HEK293 (cell line): ENCODE measurements around the gene REC8.

Experiments
- BCL11A ChIP-seq: fragments of 450-650 bp; formaldehyde crosslinking; IDR thresholded peaks from 2 replicates; pipeline ENCODE4 v1.5.1; 2016; ENCODE audit warnings: low read depth, missing biosample characterization, missing genetic modification characterization
- FEZF1 ChIP-seq: fragments of 450-650 bp; formaldehyde crosslinking; IDR thresholded peaks from 2 replicates; pipeline ENCODE4 v1.5.1; 2016; ENCODE audit warnings: missing biosample characterization, missing genetic modification characterization
- GLI2 ChIP-seq: fragments of 450-650 bp; formaldehyde crosslinking; IDR thresholded peaks from 2 replicates; pipeline ENCODE4; 2017; ENCODE audit warnings: missing biosample characterization, missing genetic modification characterization, low read depth, borderline replicate concordance
- KLF16 ChIP-seq: fragments of 450-650 bp; formaldehyde crosslinking; IDR thresholded peaks from 2 replicates; pipeline ENCODE4 v1.5.1; 2017; ENCODE audit warnings: missing biosample characterization, missing genetic modification characterization
- MZF1 ChIP-seq: fragments of 450-650 bp; formaldehyde crosslinking; IDR thresholded peaks from 2 replicates; pipeline ENCODE4 v1.5.1; 2017; ENCODE audit warnings: missing biosample characterization, missing genetic modification characterization, borderline replicate concordance
- OSR2 ChIP-seq: fragments of 450-650 bp; formaldehyde crosslinking; IDR thresholded peaks from 2 replicates; pipeline ENCODE4 v1.5.1; 2016; ENCODE audit warnings: missing biosample characterization, missing genetic modification characterization
- RBAK ChIP-seq: fragments of 450-650 bp; formaldehyde crosslinking; IDR thresholded peaks from 2 replicates; pipeline ENCODE4 v1.5.1; 2016; ENCODE audit warnings: missing biosample characterization, missing genetic modification characterization
- ZBTB17 ChIP-seq: fragments of 450-650 bp; formaldehyde crosslinking; IDR thresholded peaks from 2 replicates; pipeline ENCODE4 v1.5.1; 2016; ENCODE audit warnings: missing biosample characterization, missing genetic modification characterization
- ZBTB20 ChIP-seq: fragments of 450-650 bp; formaldehyde crosslinking; IDR thresholded peaks from 2 replicates; pipeline ENCODE4 v1.5.1; 2016; ENCODE audit warnings: missing biosample characterization, missing genetic modification characterization
- ZBTB21 ChIP-seq: fragments of 450-650 bp; formaldehyde crosslinking; IDR thresholded peaks from 2 replicates; pipeline ENCODE4 v1.5.1; 2017; ENCODE audit warnings: missing biosample characterization, missing genetic modification characterization
- ZFHX2 ChIP-seq: fragments of 450-650 bp; formaldehyde crosslinking; conservative IDR thresholded peaks from 2 replicates; pipeline ENCODE4 v1.5.1; 2016; ENCODE audit warnings: missing biosample characterization, missing genetic modification characterization
- ZFP69B ChIP-seq: fragments of 450-650 bp; formaldehyde crosslinking; IDR thresholded peaks from 2 replicates; pipeline ENCODE4 v1.5.1; 2016; ENCODE audit warnings: missing biosample characterization, missing genetic modification characterization
- ZNF175 ChIP-seq: fragments of 450-650 bp; formaldehyde crosslinking; IDR thresholded peaks from 2 replicates; pipeline ENCODE4 v1.5.1; 2016; ENCODE audit warnings: missing biosample characterization, missing genetic modification characterization
- ZNF19 ChIP-seq: fragments of 450-650 bp; formaldehyde crosslinking; IDR thresholded peaks from 2 replicates; pipeline ENCODE4; 2016; ENCODE audit warnings: missing biosample characterization, missing genetic modification characterization, low read depth
- ZNF202 ChIP-seq: fragments of 450-650 bp; formaldehyde crosslinking; IDR thresholded peaks from 2 replicates; pipeline ENCODE4 v1.5.1; 2016; ENCODE audit warnings: missing biosample characterization, missing genetic modification characterization, borderline replicate concordance
- ZNF239 ChIP-seq: fragments of 450-650 bp; formaldehyde crosslinking; IDR thresholded peaks from 2 replicates; pipeline ENCODE4 v1.5.1; 2016; ENCODE audit warnings: missing biosample characterization, missing genetic modification characterization
- ZNF555 ChIP-seq: fragments of 450-650 bp; formaldehyde crosslinking; conservative IDR thresholded peaks from 2 replicates; pipeline ENCODE4 v1.5.1; 2017; ENCODE audit warnings: missing biosample characterization, mild to moderate bottlenecking, missing genetic modification characterization, inconsistent platforms
- ZNF560 ChIP-seq: fragments of 450-650 bp; formaldehyde crosslinking; IDR thresholded peaks from 2 replicates; pipeline ENCODE4 v1.5.1; 2017; ENCODE audit warnings: missing biosample characterization, missing genetic modification characterization, borderline replicate concordance
- ZNF610 ChIP-seq: fragments of 450-650 bp; formaldehyde crosslinking; IDR thresholded peaks from 2 replicates; pipeline ENCODE4 v1.5.1; 2016; ENCODE audit warnings: missing biosample characterization, missing genetic modification characterization, borderline replicate concordance
- ZNF660 ChIP-seq: fragments of 450-650 bp; IDR thresholded peaks from 2 replicates; pipeline ENCODE4 v1.5.1; 2018; ENCODE audit warnings: missing biosample characterization, mild to moderate bottlenecking, missing genetic modification characterization
- ZSCAN30 ChIP-seq: fragments of 450-650 bp; IDR thresholded peaks from 2 replicates; pipeline ENCODE4 v1.5.1; 2018; ENCODE audit warnings: missing biosample characterization, mild to moderate bottlenecking, missing genetic modification characterization, moderate library complexity
- TF ChIP-seq, protein P1 (sequence below): fragments of 450-650 bp; formaldehyde crosslinking; IDR thresholded peaks from 2 replicates; pipeline ENCODE4 v1.5.1; 2016; ENCODE audit warnings: missing biosample characterization, missing genetic modification characterization
- TF ChIP-seq, protein P2 (sequence below): fragments of 450-650 bp; formaldehyde crosslinking; IDR thresholded peaks from 2 replicates; pipeline ENCODE4 v1.5.1; 2017; ENCODE audit warnings: missing biosample characterization, missing genetic modification characterization
- TF ChIP-seq, protein P3 (sequence below): fragments of 450-650 bp; formaldehyde crosslinking; IDR thresholded peaks from 2 replicates; pipeline ENCODE4; 2016; ENCODE audit warnings: missing biosample characterization, missing genetic modification characterization
- TF ChIP-seq, protein P4 (sequence below): fragments of 450-650 bp; formaldehyde crosslinking; IDR thresholded peaks from 2 replicates; pipeline ENCODE4 v1.5.1; 2016; ENCODE audit warnings: missing biosample characterization, missing genetic modification characterization
- TF ChIP-seq, protein P5 (sequence below): fragments of 450-650 bp; formaldehyde crosslinking; IDR thresholded peaks from 2 replicates; pipeline ENCODE4 v1.5.1; 2016; ENCODE audit warnings: missing biosample characterization, missing genetic modification characterization, borderline replicate concordance
- TF ChIP-seq, protein P6 (sequence below): fragments of 450-650 bp; formaldehyde crosslinking; IDR thresholded peaks from 2 replicates; pipeline ENCODE4 v1.5.1; 2016; ENCODE audit warnings: missing biosample characterization, missing genetic modification characterization

The REC8 gene

DNA sequence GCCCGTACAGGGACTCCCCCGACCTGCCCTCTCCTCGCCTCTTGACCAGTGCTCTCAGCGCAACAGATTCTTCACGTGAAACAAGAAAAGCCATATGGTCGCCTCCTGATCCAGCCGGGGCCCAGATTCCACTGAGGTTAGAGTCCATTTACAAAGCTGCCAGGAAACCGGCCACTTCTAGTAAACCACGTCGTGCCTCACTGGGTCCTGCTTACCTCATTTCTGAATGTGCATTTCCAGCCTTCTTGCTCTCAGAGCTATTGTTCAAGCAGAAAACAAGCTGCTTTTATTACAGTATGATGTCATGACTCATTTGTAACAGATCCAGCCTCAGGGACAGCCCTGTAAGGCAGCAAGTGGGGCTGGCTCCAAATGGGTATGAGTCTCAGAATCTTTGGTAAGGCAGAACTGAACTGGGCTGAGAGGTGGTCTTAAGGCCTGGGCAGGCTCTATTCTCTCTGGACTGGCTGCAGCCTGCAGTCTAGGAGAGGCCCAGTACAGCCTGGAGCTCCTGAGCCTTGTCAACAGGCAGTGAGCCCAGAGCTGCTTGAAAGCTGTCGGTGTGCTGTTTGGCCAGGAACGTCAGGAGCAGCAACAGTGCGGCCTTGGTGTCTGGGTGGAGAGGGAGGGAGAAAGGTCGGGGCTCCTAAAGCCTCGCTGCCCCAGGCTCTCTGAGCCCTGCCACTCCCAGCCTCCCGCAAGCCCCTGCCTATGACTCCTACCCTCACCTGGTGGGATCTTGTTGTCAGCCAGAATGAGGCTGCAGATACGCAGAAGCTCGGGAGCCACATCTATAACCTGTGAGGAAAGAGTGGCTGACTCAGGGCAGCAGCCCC, 8.3 kb downstream of the REC8 start (continued):
- TF ChIP-seq, protein P1, sequence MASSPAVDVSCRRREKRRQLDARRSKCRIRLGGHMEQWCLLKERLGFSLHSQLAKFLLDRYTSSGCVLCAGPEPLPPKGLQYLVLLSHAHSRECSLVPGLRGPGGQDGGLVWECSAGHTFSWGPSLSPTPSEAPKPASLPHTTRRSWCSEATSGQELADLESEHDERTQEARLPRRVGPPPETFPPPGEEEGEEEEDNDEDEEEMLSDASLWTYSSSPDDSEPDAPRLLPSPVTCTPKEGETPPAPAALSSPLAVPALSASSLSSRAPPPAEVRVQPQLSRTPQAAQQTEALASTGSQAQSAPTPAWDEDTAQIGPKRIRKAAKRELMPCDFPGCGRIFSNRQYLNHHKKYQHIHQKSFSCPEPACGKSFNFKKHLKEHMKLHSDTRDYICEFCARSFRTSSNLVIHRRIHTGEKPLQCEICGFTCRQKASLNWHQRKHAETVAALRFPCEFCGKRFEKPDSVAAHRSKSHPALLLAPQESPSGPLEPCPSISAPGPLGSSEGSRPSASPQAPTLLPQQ (tag by site-specific recombination): peak; percentile 71
- TF ChIP-seq, protein P2, sequence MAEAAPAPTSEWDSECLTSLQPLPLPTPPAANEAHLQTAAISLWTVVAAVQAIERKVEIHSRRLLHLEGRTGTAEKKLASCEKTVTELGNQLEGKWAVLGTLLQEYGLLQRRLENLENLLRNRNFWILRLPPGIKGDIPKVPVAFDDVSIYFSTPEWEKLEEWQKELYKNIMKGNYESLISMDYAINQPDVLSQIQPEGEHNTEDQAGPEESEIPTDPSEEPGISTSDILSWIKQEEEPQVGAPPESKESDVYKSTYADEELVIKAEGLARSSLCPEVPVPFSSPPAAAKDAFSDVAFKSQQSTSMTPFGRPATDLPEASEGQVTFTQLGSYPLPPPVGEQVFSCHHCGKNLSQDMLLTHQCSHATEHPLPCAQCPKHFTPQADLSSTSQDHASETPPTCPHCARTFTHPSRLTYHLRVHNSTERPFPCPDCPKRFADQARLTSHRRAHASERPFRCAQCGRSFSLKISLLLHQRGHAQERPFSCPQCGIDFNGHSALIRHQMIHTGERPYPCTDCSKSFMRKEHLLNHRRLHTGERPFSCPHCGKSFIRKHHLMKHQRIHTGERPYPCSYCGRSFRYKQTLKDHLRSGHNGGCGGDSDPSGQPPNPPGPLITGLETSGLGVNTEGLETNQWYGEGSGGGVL: no peak
- TF ChIP-seq ZBTB17 (tag by site-specific recombination): peak; percentile 89
- no peak for TF ChIP-seq KLF16 (tag by site-specific recombination)
- TF ChIP-seq ZFHX2 (tag by site-specific recombination): no peak
- TF ChIP-seq ZNF660 (tag by site-specific recombination): peak; percentile 63
- no peak for TF ChIP-seq ZNF560 (tag by site-specific recombination)
- no peak for TF ChIP-seq ZNF175
- no peak for TF ChIP-seq ZNF202 (tag by site-specific recombination)
- TF ChIP-seq, protein P3, sequence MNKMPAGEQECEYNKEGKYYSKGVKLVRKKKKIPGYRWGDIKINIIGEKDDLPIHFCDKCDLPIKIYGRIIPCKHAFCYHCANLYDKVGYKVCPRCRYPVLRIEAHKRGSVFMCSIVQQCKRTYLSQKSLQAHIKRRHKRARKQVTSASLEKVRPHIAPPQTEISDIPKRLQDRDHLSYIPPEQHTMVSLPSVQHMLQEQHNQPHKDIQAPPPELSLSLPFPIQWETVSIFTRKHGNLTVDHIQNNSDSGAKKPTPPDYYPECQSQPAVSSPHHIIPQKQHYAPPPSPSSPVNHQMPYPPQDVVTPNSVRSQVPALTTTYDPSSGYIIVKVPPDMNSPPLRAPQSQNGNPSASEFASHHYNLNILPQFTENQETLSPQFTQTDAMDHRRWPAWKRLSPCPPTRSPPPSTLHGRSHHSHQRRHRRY (tag by site-specific recombination): no peak
- peak; percentile 56; the same call in 1 of the 2 replicates for TF ChIP-seq ZFP69B (tag by site-specific recombination)
- TF ChIP-seq BCL11A: no peak
- TF ChIP-seq ZSCAN30 (tag by site-specific recombination): no peak
- TF ChIP-seq ZNF19 (tag by site-specific recombination): no peak
- TF ChIP-seq ZNF239: no peak
- TF ChIP-seq, protein P4, sequence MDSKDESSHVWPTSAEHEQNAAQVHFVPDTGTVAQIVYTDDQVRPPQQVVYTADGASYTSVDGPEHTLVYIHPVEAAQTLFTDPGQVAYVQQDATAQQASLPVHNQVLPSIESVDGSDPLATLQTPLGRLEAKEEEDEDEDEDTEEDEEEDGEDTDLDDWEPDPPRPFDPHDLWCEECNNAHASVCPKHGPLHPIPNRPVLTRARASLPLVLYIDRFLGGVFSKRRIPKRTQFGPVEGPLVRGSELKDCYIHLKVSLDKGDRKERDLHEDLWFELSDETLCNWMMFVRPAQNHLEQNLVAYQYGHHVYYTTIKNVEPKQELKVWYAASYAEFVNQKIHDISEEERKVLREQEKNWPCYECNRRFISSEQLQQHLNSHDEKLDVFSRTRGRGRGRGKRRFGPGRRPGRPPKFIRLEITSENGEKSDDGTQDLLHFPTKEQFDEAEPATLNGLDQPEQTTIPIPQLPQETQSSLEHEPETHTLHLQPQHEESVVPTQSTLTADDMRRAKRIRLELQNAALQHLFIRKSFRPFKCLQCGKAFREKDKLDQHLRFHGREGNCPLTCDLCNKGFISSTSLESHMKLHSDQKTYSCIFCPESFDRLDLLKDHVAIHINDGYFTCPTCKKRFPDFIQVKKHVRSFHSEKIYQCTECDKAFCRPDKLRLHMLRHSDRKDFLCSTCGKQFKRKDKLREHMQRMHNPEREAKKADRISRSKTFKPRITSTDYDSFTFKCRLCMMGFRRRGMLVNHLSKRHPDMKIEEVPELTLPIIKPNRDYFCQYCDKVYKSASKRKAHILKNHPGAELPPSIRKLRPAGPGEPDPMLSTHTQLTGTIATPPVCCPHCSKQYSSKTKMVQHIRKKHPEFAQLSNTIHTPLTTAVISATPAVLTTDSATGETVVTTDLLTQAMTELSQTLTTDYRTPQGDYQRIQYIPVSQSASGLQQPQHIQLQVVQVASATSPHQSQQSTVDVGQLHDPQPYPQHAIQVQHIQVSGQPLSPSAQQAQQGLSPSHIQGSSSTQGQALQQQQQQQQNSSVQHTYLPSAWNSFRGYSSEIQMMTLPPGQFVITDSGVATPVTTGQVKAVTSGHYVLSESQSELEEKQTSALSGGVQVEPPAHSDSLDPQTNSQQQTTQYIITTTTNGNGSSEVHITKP: 0 out of 2 replicates have a peak, but pooled peaks have one; percentile 38
- TF ChIP-seq OSR2 (tag by site-specific recombination): peak; percentile 18; the same call in 1 of the 2 replicates
- TF ChIP-seq ZNF555 (tag by site-specific recombination): no peak
- no peak for TF ChIP-seq RBAK (tag by site-specific recombination)
- TF ChIP-seq ZNF610 (tag by site-specific recombination): no peak
- no peak for TF ChIP-seq GLI2 (tag by site-specific recombination)
- TF ChIP-seq, protein P5, sequence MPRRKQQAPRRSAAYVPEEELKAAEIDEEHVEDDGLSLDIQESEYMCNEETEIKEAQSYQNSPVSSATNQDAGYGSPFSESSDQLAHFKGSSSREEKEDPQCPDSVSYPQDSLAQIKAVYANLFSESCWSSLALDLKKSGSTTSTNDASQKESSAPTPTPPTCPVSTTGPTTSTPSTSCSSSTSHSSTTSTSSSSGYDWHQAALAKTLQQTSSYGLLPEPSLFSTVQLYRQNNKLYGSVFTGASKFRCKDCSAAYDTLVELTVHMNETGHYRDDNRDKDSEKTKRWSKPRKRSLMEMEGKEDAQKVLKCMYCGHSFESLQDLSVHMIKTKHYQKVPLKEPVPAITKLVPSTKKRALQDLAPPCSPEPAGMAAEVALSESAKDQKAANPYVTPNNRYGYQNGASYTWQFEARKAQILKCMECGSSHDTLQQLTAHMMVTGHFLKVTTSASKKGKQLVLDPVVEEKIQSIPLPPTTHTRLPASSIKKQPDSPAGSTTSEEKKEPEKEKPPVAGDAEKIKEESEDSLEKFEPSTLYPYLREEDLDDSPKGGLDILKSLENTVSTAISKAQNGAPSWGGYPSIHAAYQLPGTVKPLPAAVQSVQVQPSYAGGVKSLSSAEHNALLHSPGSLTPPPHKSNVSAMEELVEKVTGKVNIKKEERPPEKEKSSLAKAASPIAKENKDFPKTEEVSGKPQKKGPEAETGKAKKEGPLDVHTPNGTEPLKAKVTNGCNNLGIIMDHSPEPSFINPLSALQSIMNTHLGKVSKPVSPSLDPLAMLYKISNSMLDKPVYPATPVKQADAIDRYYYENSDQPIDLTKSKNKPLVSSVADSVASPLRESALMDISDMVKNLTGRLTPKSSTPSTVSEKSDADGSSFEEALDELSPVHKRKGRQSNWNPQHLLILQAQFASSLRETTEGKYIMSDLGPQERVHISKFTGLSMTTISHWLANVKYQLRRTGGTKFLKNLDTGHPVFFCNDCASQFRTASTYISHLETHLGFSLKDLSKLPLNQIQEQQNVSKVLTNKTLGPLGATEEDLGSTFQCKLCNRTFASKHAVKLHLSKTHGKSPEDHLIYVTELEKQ: no peak
- peak; percentile 97 for TF ChIP-seq ZBTB21 (tag by site-specific recombination)
- TF ChIP-seq FEZF1 (tag by site-specific recombination): peak; percentile 99
- TF ChIP-seq ZBTB20 (tag by site-specific recombination): no peak
- TF ChIP-seq, protein P6, sequence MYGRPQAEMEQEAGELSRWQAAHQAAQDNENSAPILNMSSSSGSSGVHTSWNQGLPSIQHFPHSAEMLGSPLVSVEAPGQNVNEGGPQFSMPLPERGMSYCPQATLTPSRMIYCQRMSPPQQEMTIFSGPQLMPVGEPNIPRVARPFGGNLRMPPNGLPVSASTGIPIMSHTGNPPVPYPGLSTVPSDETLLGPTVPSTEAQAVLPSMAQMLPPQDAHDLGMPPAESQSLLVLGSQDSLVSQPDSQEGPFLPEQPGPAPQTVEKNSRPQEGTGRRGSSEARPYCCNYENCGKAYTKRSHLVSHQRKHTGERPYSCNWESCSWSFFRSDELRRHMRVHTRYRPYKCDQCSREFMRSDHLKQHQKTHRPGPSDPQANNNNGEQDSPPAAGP: peak; percentile 58; the same call in 1 of the 2 replicates
- no peak for TF ChIP-seq MZF1
